Stimulated activated CD8-positive, alpha-beta memory T cell treated with anti-CD3 and anti-CD28 coated beads, Interleukin-12 subunit alpha, Interleukin-12 subunit beta, amount 100 ng/mL, for 4 hours (primary cell): Measurements from ENCODE around the gene ARHGEF37.
"Not testable (repeated sequence)": the region's sequence is repeated elsewhere in the genome, so short reads cannot be mapped to it uniquely, and the experiment has no call there.

ENCODE experiments used
- DNase-seq: peaks from one replicate; pipeline ENCODE4 v3.0.0-alpha.2; 2020; ENCODE audit warnings: low read depth

The ARHGEF37 gene

GRCh38 chr5:149649730-149650129 is 68.4 kb downstream of the ARHGEF37 start:
- DNase-seq, result not testable (repeated sequence)

GRCh38 chr5:149651686-149652085 is 70.4 kb downstream of the ARHGEF37 start:
- no peak for DNase-seq

GRCh38 chr5:149652697-149653096 is 71.4 kb downstream of the ARHGEF37 start:
- DNase-seq, result no peak

GRCh38 chr5:149654231-149654630 is 72.9 kb downstream of the ARHGEF37 start:
- no peak for DNase-seq

GRCh38 chr5:149654883-149655505 is 73.7 kb downstream of the ARHGEF37 start:
- DNase-seq, result no peak

- DNase-seq, result no peak
Observed at GRCh38 chr5:149656576-149657182, 75.4 kb downstream of the ARHGEF37 start.

GRCh38 chr5:149657324-149657723 is 76.0 kb downstream of the ARHGEF37 start:
- no peak for DNase-seq

GRCh38 chr5:149658299-149658698 is 77.0 kb downstream of the ARHGEF37 start:
- no peak for DNase-seq

GRCh38 chr5:149664083-149664482 is 82.8 kb downstream of the ARHGEF37 start:
- DNase-seq, result no peak

GRCh38 chr5:149664666-149665415 is 83.5 kb downstream of the ARHGEF37 start:
- no peak for DNase-seq

- no peak for DNase-seq
Observed at GRCh38 chr5:149665416-149666175, 84.3 kb downstream of the ARHGEF37 start.

GRCh38 chr5:149666212-149666852 is 85.0 kb downstream of the ARHGEF37 start:
- DNase-seq, result no peak

GRCh38 chr5:149667084-149667828 is 86.0 kb downstream of the ARHGEF37 start:
- no peak for DNase-seq

GRCh38 chr5:149667829-149668330 is 86.6 kb downstream of the ARHGEF37 start:
- no peak for DNase-seq

GRCh38 chr5:149669273-149669672 is 88.0 kb downstream of the ARHGEF37 start:
- DNase-seq, result not testable (repeated sequence)

GRCh38 chr5:149671544-149671943 is 90.2 kb downstream of the ARHGEF37 start:
- no peak for DNase-seq

GRCh38 chr5:149672701-149673476 is 91.6 kb downstream of the ARHGEF37 start:
- no peak for DNase-seq

- no peak for DNase-seq
Observed at GRCh38 chr5:149674686-149675085, 93.4 kb downstream of the ARHGEF37 start.

- no peak for DNase-seq
Observed at GRCh38 chr5:149675610-149676201, 94.4 kb downstream of the ARHGEF37 start.

- DNase-seq, result no peak
Observed at GRCh38 chr5:149677731-149678130, 96.4 kb downstream of the ARHGEF37 start.
